A549 (cell line): ENCODE data around the gene IQGAP2. TPM values are rescaled to one million over a fixed set of nuclear protein-coding genes. Genes with fewer than 3 reads are reported as not detected.

Experiments
- ATAC-seq, 2 experiments: fragments of 200-7000 bp in 1 of 2; fragments of >200 bp in 1 of 2; cut with Nextera tagmentation in 1 of 2; cut with Tn5 transposase in 1 of 2; 3 replicates each; pipeline versions ENCODE4 v1.8.0 to v1.9.1; 2018 to 2020; ENCODE audit warnings: mild to moderate bottlenecking in 1 of 2, moderate library complexity in 1 of 2
- CTCF ChIA-PET: fragments of 300-600 bp; sonication (Branson Sonifier 250); formaldehyde crosslinking; extraction: SDS; loops from one replicate; lab custom pipeline; 2021; ENCODE audit warnings: antibody characterized with exemption, inconsistent platforms; lab: Yijun Ruan, JAX
- POLR2A ChIA-PET: fragments of 350-600 bp; formaldehyde crosslinking; extraction: SDS; loops from one replicate; lab custom pipeline; 2021; ENCODE audit warnings: antibody characterized with exemption, inconsistent platforms; lab: Yijun Ruan, JAX
- DNase-seq, 2 experiments: peaks; one replicate each; pipeline versions ENCODE4 v3.0.0 to v3.0.0-alpha.2; 2011 to 2016; ENCODE audit warnings: low read depth in 1 of 2, low spot score in 1 of 2
- FAIRE-seq: peaks from 2 replicates; lab custom pipeline; 2011; peaks lifted over from hg19 to GRCh38; lab: Jason Lieb, UNC
- H3K27ac ChIP-seq, 2 experiments: fragments of >200 bp; sonication (Bioruptor Twin); formaldehyde crosslinking; 3 replicates each; pipeline ENCODE4 v1.5.1; 2016 to 2017
- H3K4me1 ChIP-seq: fragments of >200 bp; sonication (Bioruptor Twin); formaldehyde crosslinking; 3 replicates; pipeline ENCODE4 v1.6.1; 2016
- H3K4me2 ChIP-seq: fragments of >200 bp; sonication (Bioruptor Twin); formaldehyde crosslinking; 3 replicates; pipeline ENCODE4 v1.6.1; 2016
- H3K4me3 ChIP-seq: fragments of >200 bp; sonication (Bioruptor Twin); formaldehyde crosslinking; 3 replicates; pipeline ENCODE4 v1.5.1; 2016
- H3K9me3 ChIP-seq: fragments of >200 bp; sonication (Bioruptor Twin); formaldehyde crosslinking; 3 replicates; pipeline ENCODE4 v1.6.1; 2016
- CBX8 ChIP-seq: fragments of 200-600 bp; sonication (generic); IDR thresholded peaks from 2 replicates; pipeline ENCODE4 v1.6.1; 2016
- CEBPB ChIP-seq, 2 experiments: fragments of >200 bp in 1 of 2; sonication (Bioruptor Twin) in 1 of 2; formaldehyde crosslinking in 1 of 2; IDR thresholded peaks; 2 replicates each; pipeline ENCODE4 v1.6.1; 2012 to 2016
- CHD4 ChIP-seq: fragments of 200-600 bp; sonication (generic); IDR thresholded peaks from 2 replicates; pipeline ENCODE4 v1.6.1; 2016; ENCODE audit warnings: antibody characterized with exemption, mild to moderate bottlenecking, borderline replicate concordance
- E2F6 ChIP-seq: IDR thresholded peaks from 2 replicates; pipeline ENCODE4 v1.6.1; 2012; ENCODE audit warnings: low read depth, borderline replicate concordance
- EHMT2 ChIP-seq: fragments of 200-600 bp; sonication (generic); IDR thresholded peaks from 2 replicates; pipeline ENCODE4 v1.6.1; 2016; ENCODE audit warnings: antibody characterized with exemption, low read depth, mild to moderate bottlenecking, moderate library complexity
- ELK1 ChIP-seq: fragments of 150-350 bp; IDR thresholded peaks from 2 replicates; pipeline ENCODE4 v1.6.1; 2014; ENCODE audit warnings: low read depth, mild to moderate bottlenecking, low read length
- FOSL2 ChIP-seq, 2 experiments: fragments of 450-650 bp in 1 of 2; fragments of >200 bp in 1 of 2; sonication (Bioruptor Twin) in 1 of 2; formaldehyde crosslinking; IDR thresholded peaks; 2 replicates each; pipeline versions ENCODE4 v1.5.0 to v1.6.1; 2016 to 2020; ENCODE audit warnings: mild to moderate bottlenecking in 1 of 2, moderate library complexity in 1 of 2
- FOXS1 ChIP-seq: fragments of 250-450 bp; sonication (Bioruptor Pico); IDR thresholded peaks from 2 replicates; pipeline ENCODE4 v1.5.0; 2020; ENCODE audit warnings: mild to moderate bottlenecking, moderate library complexity
- HES2 ChIP-seq: fragments of >200 bp; sonication (Bioruptor Twin); formaldehyde crosslinking; IDR thresholded peaks from 2 replicates; pipeline ENCODE4 v1.6.1; 2016
- HEYL ChIP-seq: fragments of 250-450 bp; sonication (Bioruptor Pico); IDR thresholded peaks from 2 replicates; pipeline ENCODE4 v1.8.0; 2021; ENCODE audit warnings: mild to moderate bottlenecking, moderate library complexity
- HOXA7 ChIP-seq: fragments of 250-450 bp; sonication (Bioruptor Pico); IDR thresholded peaks from 2 replicates; pipeline ENCODE4 v1.5.0; 2020; ENCODE audit warnings: mild to moderate bottlenecking, moderate library complexity
- JUN ChIP-seq, 2 experiments: fragments of >200 bp; sonication (Bioruptor Twin); formaldehyde crosslinking; IDR thresholded peaks; 2 replicates in 1 of 2; 3 replicates in 1 of 2; pipeline ENCODE4 v1.6.1; 2016 to 2017
- JUNB ChIP-seq: fragments of >200 bp; sonication (Bioruptor Twin); formaldehyde crosslinking; IDR thresholded peaks from 2 replicates; pipeline ENCODE4 v1.6.1; 2016
- MYC ChIP-seq: IDR thresholded peaks from 2 replicates; pipeline ENCODE4 v1.6.1; 2012; ENCODE audit warnings: mild to moderate bottlenecking, inconsistent platforms, low read length, improper control_type of control experiment, borderline replicate concordance
- NR3C1 ChIP-seq: fragments of >200 bp; sonication (Bioruptor Twin); formaldehyde crosslinking; IDR thresholded peaks from 3 replicates; pipeline ENCODE4 v1.6.1; 2017
- PBX3 ChIP-seq: IDR thresholded peaks from 2 replicates; pipeline ENCODE4 v1.6.1; 2012
- RCOR1 ChIP-seq: fragments of 150-350 bp; IDR thresholded peaks from 2 replicates; pipeline ENCODE4 v1.6.1; 2014; ENCODE audit warnings: antibody characterized with exemption, low read length, low read depth
- RNF2 ChIP-seq: fragments of 200-600 bp; sonication (generic); IDR thresholded peaks from 2 replicates; pipeline ENCODE4 v1.6.1; 2016; ENCODE audit warnings: low read depth, mild to moderate bottlenecking, antibody characterized with exemption, moderate library complexity, borderline replicate concordance
- SREBF2 ChIP-seq: fragments of 450-650 bp; IDR thresholded peaks from 2 replicates; pipeline ENCODE4 v1.6.1; 2014; ENCODE audit warnings: mild to moderate bottlenecking, moderate library complexity
- TFCP2L1 ChIP-seq: fragments of 250-450 bp; sonication (Bioruptor Pico); IDR thresholded peaks from 2 replicates; pipeline ENCODE4 v1.5.0; 2021; ENCODE audit warnings: mild to moderate bottlenecking
- TP53 ChIP-seq: fragments of 250-450 bp; sonication (Bioruptor Pico); IDR thresholded peaks from 2 replicates; pipeline ENCODE4 v1.5.0; 2021; ENCODE audit warnings: mild to moderate bottlenecking, moderate library complexity
- ZFP36 ChIP-seq: fragments of 450-650 bp; IDR thresholded peaks from 2 replicates; pipeline ENCODE4 v1.6.1; 2014; ENCODE audit warnings: borderline replicate concordance; ENCODE audit not compliant: partially characterized antibody
- ZNF302 ChIP-seq: fragments of 250-450 bp; sonication (Bioruptor Pico); IDR thresholded peaks from 2 replicates; pipeline ENCODE4 v1.9.0; 2021; ENCODE audit warnings: inconsistent platforms, mild to moderate bottlenecking, moderate library complexity
- ZSCAN20 ChIP-seq: fragments of 250-450 bp; sonication (Bioruptor Pico); IDR thresholded peaks from 2 replicates; pipeline ENCODE4 v1.8.0; 2022; ENCODE audit warnings: mild to moderate bottlenecking, moderate library complexity
- WGBS: methylation state at CpG from one replicate; pipeline ENCODE4 v1.1.6; 2017; ENCODE audit errors: missing lambda C conversion rate; 5-methylcytosine and 5-hydroxymethylcytosine counted together
- polyA plus RNA-seq, 4 experiments: library from polyadenylated mRNA; depleted of rRNA in 3 of 4; stranded (reverse); fragments of >200 nt; fragmentation: RNase III in 1 of 4; extraction: RNeasy Plus Mini Kit Qiagen cat#74134 plus additional on column Dnase treatment in 1 of 4; gene quantifications; 2 replicates in 3 of 4; 3 replicates in 1 of 4; pipeline ENCODE4 v1.2.3, GENCODE V29; 2011 to 2017

The IQGAP2 gene
- polyA plus RNA-seq, 2 of the 4 experiments (the other 2 are of a cell fraction) = 5.3 to 10.1 TPM

GRCh38 chr5:76473661-76474060 is 70.6 kb downstream of the IQGAP2 start:
- CTCF ChIA-PET = interaction anchor here (1.2 kb wide), 1 partner anchor 71 kb away, joined by 5 read pairs; the partner anchor contains the start of gene IQGAP2
- peak overlapping the region; percentile 63 to 65; a peak in 5 of 6 replicates for H3K27ac ChIP-seq
- ATAC-seq (no peak), DNase-seq (no peak), FAIRE-seq (no peak)
- H3K4me1 ChIP-seq = peaks cover 42% of the 10 kb centered on the region
- no peak overlapping the region; the same call in 2 of the 3 replicates for H3K4me2 ChIP-seq
- H3K4me3 ChIP-seq = no peak overlapping the region
- no peaks in the 10 kb centered on the region for H3K9me3 ChIP-seq
- WGBS = 92% methylated on average over 3 of the region's 3 CpGs
- POLR2A ChIA-PET = no interaction called here
- TF ChIP-seq ZSCAN20 (CRISPR knock-in tag) = no peak
- TF ChIP-seq TP53 (CRISPR knock-in tag) = no peak
- TF ChIP-seq HOXA7 (CRISPR knock-in tag) = no peak

GRCh38 chr5:76474377-76474776 is 71.3 kb downstream of the IQGAP2 start:
- CTCF ChIA-PET = interaction anchor here (1.2 kb wide), 1 partner anchor 71 kb away, joined by 5 read pairs; the partner anchor contains the start of gene IQGAP2
- no peaks in the 10 kb centered on the region for H3K9me3 ChIP-seq
- FAIRE-seq (no peak), DNase-seq (no peak), ATAC-seq (no peak)
- 35% methylated on average over 2 of the region's 2 CpGs for WGBS
- no peak for TF ChIP-seq EHMT2
- TF ChIP-seq ZFP36 = no peak
- TF ChIP-seq SREBF2 = no peak
- TF ChIP-seq CBX8 = no peak
- no peak for TF ChIP-seq RCOR1
- TF ChIP-seq PBX3 = no peak
- no peak for TF ChIP-seq JUNB
- no peak for TF ChIP-seq ZNF302 (CRISPR knock-in tag)
- H3K4me2 ChIP-seq = no peak overlapping the region
- POLR2A ChIA-PET = no interaction called here
- H3K4me1 ChIP-seq = peaks cover 42% of the 10 kb centered on the region
- H3K4me3 ChIP-seq = no peak overlapping the region
- H3K27ac ChIP-seq = peak overlapping the region in 1 of 2 experiments; percentile 25; a peak in 2 of 6 replicates

- no peaks in the 10 kb centered on the region for H3K9me3 ChIP-seq
- ChIA-PET CTCF (no interaction called here), POLR2A (no interaction called here)
- FAIRE-seq (no peak), ATAC-seq (no peak), DNase-seq (no peak)
- H3K4me3 ChIP-seq = no peak overlapping the region
- H3K4me2 ChIP-seq = no peak overlapping the region
- 76% methylated on average over 3 of the region's 3 CpGs for WGBS
- H3K4me1 ChIP-seq = peaks cover 48% of the 10 kb centered on the region
- peak overlapping the region in 1 of 2 experiments; percentile 12; a peak in 2 of 6 replicates for H3K27ac ChIP-seq
- TF ChIP-seq FOSL2 (IDR thresholded peaks at IDR 0.05) = no peak
- TF ChIP-seq FOSL2 (CRISPR knock-in tag; IDR thresholded peaks at IDR 0.05) = no peak
- no peak for TF ChIP-seq ELK1
- no peak for TF ChIP-seq FOXS1 (CRISPR knock-in tag)
- no peak for TF ChIP-seq CHD4
- TF ChIP-seq, all 56 proteins: peak for 0
Measured at GRCh38 chr5:76475385-76475784, 72.3 kb downstream of the IQGAP2 start.

- FAIRE-seq (no peak), DNase-seq (no peak), ATAC-seq (no peak)
- WGBS = 68% methylated on average over 2 of the region's 2 CpGs
- ChIA-PET POLR2A (no interaction called here), CTCF (no interaction called here)
- no peak overlapping the region for H3K4me3 ChIP-seq
- H3K4me2 ChIP-seq = no peak overlapping the region
- no peaks in the 10 kb centered on the region for H3K9me3 ChIP-seq
- H3K4me1 ChIP-seq = peaks cover 42% of the 10 kb centered on the region
- H3K27ac ChIP-seq = peak overlapping the region in 1 of 2 experiments; percentile 40; a peak in 3 of 6 replicates
- TF ChIP-seq TFCP2L1 (CRISPR knock-in tag) (no peak), HEYL (CRISPR knock-in tag) (no peak), HES2 (no peak), JUN (IDR thresholded peaks at IDR 0.05) (no peak), CEBPB (IDR thresholded peaks at IDR 0.05) (no peak), MYC (no peak), E2F6 (no peak), RNF2 (no peak), NR3C1 (no peak)
Measured at GRCh38 chr5:76475936-76476335, 72.9 kb downstream of the IQGAP2 start.
